EL (cell line): Measurements from ENCODE around the gene EHF.
"Not testable (repeated sequence)": the region's sequence is repeated elsewhere in the genome, so short reads cannot be mapped to it uniquely, and the experiment has no call there.

Source experiments
- DNase-seq: peaks from one replicate; pipeline ENCODE4 v3.0.0-alpha.2; 2016

EHF gene

DNA sequence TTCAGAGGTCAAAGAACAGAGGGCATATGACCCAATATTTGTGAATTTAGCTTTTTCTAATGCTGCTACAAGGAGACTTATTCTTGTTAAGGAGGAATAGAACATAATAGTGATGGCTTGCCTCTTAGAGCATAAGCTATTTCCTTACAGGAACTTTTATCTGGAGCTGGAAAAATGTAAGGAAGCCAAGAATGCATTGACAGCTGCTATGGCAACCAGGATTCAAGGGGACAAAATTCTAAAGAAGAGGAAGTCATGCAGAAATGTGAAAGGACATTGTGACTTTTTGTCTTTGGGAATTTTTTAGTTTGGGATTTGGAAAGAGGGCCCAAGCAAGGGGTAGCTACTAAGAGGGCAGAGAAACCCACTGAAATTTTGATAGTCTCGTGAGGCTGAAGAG is 51.1 kb downstream of the EHF start:
- no peak for DNase-seq

DNA sequence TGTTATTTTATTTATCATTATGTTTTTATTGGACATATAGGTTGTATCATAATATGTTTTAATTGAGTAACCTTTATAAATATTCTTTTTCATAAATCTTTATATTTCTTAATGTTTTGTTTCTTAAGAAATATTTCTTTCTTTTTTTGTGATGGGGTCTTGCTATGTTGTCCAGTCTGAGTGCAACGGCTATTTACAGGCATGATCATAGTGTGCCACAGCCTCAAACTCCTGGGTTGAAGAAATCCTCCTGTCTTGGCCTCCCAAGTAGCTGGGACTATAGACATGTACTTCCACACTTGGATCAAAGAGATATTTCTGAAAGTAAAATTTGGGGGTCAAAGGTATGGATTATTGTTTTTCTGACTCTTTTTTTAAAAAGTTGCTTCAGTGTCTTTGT is 53.1 kb downstream of the EHF start:
- no peak for DNase-seq

DNA sequence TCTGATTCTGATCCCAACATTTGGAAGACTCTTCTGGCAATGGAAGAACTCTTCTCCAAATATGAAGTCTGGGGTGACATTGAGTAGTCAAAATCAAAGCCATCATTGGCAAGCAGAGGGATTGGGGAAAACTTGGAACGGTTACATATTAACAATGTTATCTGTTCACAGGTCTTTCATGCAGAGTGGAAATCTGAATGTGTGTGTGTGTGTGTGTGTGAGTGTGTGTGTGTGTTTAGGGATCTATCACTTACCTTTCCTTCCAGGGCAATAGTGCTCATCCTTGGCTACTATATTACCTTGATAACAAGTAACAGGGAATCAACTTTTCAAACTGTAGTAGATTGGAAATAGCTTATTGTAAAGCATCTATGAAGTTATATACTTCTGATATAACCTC is 55.3 kb downstream of the EHF start:
- DNase-seq, result no peak

DNA sequence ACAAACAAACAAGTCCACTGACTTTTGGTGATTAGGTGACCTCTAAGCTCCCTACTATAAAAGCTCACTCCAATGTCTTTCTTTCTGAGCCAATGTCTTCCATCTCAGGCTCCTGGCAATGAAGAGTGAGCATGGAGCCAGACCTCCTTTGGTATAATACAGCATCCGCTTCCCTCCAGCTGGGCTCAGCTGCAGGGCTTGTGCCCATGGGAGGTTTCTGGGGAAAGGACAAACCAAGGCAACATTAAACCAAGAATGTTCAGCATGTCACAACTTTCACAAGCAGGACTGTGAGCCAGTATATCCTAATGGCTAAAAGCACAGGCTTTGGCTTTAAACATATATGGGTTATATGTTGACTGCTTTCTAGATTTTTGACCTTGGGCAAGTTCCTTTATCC is 58.8 kb downstream of the EHF start:
- no peak for DNase-seq

DNA sequence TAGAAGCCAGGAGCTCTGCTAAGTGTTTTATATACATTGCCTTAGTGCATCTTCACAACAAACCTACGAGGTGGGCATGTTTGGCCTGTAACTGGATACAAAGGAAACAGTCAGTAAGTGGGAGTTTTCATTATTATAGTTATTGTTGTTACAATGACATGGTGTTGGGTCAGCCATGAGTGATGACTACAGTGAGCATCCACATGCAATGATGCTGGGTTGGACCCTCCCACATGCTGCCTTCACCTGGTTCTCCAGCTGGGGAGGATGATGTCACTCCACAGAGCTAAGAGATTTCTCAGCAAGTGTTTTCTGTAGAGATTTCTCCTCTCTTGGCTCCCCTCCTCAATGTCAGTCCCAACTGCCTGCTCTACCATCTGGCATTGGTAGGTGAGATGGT is 59.3 kb downstream of the EHF start:
- peak; percentile 8 for DNase-seq

DNA sequence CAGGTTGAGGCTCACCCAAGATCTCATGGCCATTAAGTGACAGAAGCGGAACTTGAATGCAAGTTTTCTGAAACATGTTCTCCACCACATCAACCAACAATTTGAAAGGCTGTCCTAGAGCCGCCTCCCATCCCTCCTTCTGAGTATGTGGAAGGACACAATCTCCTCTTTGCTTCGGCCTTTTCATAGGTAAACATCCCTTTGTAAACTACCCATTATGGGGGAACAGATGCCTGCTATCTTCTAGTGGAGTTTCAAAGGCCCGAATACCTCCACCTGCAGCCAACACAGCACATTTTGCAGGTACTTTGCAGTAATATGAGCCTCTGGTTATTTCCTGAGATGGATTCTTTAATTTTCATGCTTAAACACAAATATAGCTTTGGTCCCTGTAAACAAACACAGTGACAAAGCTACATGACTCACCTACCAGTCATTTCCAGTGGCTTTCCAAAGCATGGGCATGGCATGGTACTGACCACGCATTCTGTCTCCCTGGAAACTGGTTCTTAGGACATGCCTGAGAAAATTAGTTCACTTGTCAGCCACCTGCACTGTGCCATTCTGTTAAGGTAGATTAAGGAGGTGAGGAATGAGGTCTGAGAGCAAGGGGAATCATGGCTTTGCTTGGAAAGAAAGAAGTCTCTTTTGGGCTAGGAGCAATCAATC is 60.2 kb downstream of the EHF start:
- peak; percentile 77 for DNase-seq

DNA sequence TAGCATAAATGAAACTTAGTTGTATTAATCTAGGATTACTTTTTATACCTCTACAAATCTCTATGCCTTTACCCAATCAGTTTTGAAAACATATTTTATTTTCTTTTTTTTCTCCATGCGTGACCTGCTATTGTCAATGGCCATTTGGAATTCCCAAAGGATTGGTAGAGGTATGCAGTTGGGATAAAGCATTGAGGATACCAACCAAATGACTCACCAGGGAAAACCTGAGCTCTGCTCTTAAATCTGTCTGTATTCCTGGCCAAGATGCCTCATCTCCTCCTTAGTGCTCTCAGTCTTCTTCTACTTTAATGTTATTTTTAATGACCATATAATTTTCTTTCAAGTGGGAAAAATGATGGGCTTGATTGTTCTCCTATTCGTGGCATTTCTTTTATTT is 61.9 kb downstream of the EHF start:
- DNase-seq, result peak; percentile 61

DNA sequence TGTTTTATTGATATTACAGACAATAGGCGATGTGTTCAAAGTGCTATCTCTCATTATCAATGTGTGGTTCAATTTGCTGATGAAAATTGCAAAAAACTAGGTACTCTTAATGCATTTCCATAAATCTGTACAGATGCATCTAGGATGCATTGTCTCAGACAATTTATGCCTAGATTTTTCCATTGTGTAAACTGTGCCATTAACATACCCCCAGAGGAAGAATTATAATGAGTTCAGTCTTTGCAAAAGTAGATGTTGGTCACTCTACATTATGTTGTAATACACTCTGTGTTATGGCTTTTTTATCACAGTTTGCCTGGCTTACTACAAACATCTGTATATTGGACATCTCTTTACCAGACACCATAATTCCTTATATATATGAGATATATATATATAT is 62.5 kb downstream of the EHF start:
- no peak for DNase-seq

DNA sequence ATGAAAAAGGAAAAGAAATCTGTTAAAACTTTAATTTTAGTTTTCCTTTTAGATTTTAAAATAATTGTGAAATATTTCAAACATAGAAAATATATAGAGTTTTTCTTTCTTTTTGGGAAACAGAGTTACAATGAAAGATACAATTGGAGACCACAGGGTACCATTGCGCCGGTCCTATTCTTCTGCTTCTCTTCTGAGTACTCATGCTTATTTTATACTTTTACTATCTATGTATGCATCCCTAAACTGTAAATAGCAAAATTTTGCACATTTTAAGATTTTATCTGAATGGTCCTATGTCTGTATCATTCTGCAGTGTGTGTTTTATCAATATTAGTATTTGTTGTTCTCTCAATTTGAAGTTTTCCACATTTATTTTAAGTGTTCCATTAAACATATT is 65.0 kb downstream of the EHF start:
- no peak for DNase-seq

DNA sequence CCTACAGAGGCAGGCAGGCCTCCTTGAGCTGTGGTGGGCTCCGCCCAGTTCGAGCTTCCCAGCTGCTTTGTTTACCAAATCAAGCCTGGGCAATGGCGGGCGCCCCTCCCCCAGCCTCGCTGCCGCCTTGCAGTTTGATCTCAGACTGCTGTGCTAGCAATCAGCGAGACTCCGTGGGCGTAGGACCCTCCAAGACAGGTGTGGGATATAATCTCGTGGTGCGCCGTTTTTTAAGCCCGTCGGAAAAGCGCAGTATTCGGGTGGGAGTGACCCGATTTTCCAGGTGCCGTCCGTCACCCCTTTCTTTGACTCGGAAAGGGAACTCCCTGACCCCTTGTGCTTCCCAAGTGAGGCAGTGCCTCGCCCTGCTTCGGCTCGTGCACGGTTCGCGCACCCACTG is 71.4 kb downstream of the EHF start:
- not testable (repeated sequence) for DNase-seq

DNA sequence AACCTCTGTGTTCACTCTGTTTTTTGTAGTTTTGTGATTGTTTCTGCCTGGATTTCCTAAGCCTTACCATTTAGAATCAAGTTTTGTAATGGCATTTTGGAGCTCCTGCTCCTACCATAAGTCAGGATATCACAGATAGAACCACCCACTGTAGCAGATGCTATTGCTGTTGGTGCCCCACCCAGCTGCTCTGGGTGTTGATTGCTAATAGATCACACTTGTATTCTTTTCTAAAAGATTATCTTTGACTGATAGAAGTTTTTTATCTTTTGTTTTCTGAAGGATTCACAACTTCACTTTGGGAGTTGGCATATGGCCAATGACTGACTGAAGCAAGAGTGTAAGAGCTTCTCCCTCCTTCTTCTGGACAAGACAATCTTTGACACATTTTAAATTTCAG is 76.0 kb downstream of the EHF start:
- DNase-seq, result no peak

DNA sequence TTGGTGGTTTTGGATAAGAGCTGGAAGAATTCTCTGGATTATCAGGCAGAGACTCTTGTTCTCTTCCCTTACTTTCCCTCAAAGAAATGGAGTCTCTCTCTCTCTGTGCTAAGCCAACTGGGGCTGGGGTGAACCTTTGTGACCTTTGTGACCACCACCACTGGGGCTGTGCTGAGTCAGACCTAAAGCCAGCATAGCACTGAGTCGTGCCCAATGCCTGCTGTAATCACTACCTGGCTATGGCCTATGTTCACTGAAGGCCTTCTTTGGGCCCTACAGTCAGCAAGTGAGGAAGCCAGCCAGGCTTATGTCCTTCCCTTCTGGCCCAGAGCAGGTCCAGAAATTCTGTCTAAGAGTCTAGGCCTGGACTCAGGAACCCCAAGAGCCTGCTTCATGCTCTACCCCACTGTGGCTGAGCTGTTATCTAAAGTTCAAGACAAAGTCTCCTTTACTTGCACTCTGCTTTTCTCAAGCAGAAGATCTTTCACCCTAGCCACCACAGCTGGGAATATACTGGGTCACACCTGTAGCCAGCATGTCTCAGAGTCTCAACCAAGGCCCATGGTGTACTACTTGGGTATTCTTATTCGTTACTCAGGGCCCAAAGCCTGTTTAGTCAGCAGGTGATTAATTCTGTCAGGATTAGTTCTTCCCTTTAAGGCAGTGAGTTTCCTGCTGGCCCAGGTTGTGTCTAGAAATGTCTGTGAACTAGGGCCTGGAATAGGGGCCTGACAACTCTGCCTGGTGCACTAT is 86.0 kb downstream of the EHF start:
- DNase-seq, result no peak

DNA sequence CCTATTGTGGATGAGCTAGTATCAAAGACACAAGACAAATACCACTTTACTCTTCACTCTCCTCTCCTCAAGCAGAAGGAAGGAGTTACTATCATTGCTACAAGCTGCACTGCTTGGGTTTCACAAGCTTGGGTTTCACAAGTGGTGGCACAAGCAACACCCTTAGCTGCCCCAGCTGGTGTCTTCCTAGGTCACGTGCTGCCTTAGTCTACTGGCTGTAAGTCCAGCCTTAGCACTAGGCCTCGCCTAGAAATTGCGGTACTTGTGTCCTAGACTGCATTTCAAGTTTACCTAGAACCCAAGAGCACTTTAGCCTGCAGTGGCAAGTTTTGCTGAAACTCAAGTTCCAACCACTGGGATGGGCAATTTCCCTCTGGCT is 86.6 kb downstream of the EHF start:
- DNase-seq, result no peak
